SU-DHL-6 (cell line): ENCODE measurements around the gene REPS2.

ENCODE experiments used
- EZH2phosphoT487 ChIP-seq: fragments of 200-600 bp; sonication (generic), shearing (Covaris generic); conservative IDR thresholded peaks from 2 replicates; pipeline ENCODE4 v1.6.1; 2018; ENCODE audit warnings: mild to moderate bottlenecking, antibody characterized with exemption, low read length, moderate library complexity, mixed read lengths
- TF ChIP-seq, protein P1 (sequence below): fragments of 200-600 bp; sonication (generic); IDR thresholded peaks from one replicate; pipeline ENCODE4 v1.5.1; 2017; ENCODE audit warnings: antibody characterized with exemption, mild to moderate bottlenecking, low read length, moderate library complexity; ENCODE audit not compliant: insufficient read depth, poor library complexity, severe bottlenecking

- TF ChIP-seq, protein P1, sequence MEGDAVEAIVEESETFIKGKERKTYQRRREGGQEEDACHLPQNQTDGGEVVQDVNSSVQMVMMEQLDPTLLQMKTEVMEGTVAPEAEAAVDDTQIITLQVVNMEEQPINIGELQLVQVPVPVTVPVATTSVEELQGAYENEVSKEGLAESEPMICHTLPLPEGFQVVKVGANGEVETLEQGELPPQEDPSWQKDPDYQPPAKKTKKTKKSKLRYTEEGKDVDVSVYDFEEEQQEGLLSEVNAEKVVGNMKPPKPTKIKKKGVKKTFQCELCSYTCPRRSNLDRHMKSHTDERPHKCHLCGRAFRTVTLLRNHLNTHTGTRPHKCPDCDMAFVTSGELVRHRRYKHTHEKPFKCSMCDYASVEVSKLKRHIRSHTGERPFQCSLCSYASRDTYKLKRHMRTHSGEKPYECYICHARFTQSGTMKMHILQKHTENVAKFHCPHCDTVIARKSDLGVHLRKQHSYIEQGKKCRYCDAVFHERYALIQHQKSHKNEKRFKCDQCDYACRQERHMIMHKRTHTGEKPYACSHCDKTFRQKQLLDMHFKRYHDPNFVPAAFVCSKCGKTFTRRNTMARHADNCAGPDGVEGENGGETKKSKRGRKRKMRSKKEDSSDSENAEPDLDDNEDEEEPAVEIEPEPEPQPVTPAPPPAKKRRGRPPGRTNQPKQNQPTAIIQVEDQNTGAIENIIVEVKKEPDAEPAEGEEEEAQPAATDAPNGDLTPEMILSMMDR, result no peak
- TF ChIP-seq EZH2phosphoT487, result no peak
Observed at GRCh38 chrX:16971694-16972093, 25.2 kb downstream of the REPS2 start.
